H1 (cell line): Measurements from ENCODE around the gene NUP210. TPM values are rescaled to one million over a fixed set of nuclear protein-coding genes. Genes with fewer than 3 reads are reported as not detected.
A peak's percentile ranks its signal among the peaks of the same experiment; 100 is the strongest.

Experiments
- CTCF ChIA-PET: fragments of 300-600 bp; sonication (Branson Sonifier 250); formaldehyde crosslinking; loops from one replicate; lab custom pipeline; 2021; ENCODE audit not compliant: partially characterized antibody; lab: Charles Lee
- POLR2A ChIA-PET: fragments of 300-600 bp; sonication (Branson Sonifier 250); formaldehyde crosslinking; loops from one replicate; lab custom pipeline; 2021; ENCODE audit warnings: inconsistent platforms; ENCODE audit not compliant: partially characterized antibody; lab: Charles Lee
- DNase-seq, 2 experiments: peaks; one replicate each; pipeline versions ENCODE4 v3.0.0 to v3.0.0-alpha.2; 2010 to 2022; ENCODE audit warnings: low spot score in 2 of 2, low read depth in 1 of 2, mixed read lengths in 1 of 2
- FAIRE-seq: peaks from 2 replicates; lab custom pipeline; 2011; peaks lifted over from hg19 to GRCh38; lab: Jason Lieb, UNC
- H2AFZ ChIP-seq: 2 replicates; pipeline ENCODE4 v1.8.1; 2012; ENCODE audit warnings: low read length, inconsistent platforms
- H2AK5ac ChIP-seq: 2 replicates; pipeline ENCODE4 v1.6.1; 2013; ENCODE audit warnings: low read depth, low read length
- H2BK120ac ChIP-seq: replicated peaks from 2 replicates; pipeline ENCODE3; 2013; ENCODE audit warnings: low read depth, low read length, inconsistent platforms
- H2BK12ac ChIP-seq: 2 replicates; pipeline ENCODE4 v1.6.1; 2013; ENCODE audit warnings: low read depth, low read length
- H2BK15ac ChIP-seq: 2 replicates; pipeline ENCODE4 v1.6.1; 2013; ENCODE audit warnings: low read length
- H2BK20ac ChIP-seq: 2 replicates; pipeline ENCODE4 v1.6.1; 2013; ENCODE audit warnings: low read length
- H2BK5ac ChIP-seq: 2 replicates; pipeline ENCODE4 v1.6.1; 2013; ENCODE audit warnings: low read depth, low read length
- H3K14ac ChIP-seq: 2 replicates; pipeline ENCODE4 v1.6.1; 2013; ENCODE audit warnings: inconsistent platforms; ENCODE audit not compliant: insufficient read length
- H3K18ac ChIP-seq: 2 replicates; pipeline ENCODE4 v1.6.1; 2013; ENCODE audit warnings: low read length; ENCODE audit errors: extremely low read depth
- H3K23ac ChIP-seq: 2 replicates; pipeline ENCODE4 v1.6.1; 2013; ENCODE audit warnings: inconsistent platforms; ENCODE audit not compliant: insufficient read length
- H3K23me2 ChIP-seq: 2 replicates; pipeline ENCODE4 v1.6.1; 2013; ENCODE audit warnings: low read depth, low read length
- H3K27ac ChIP-seq: 2 replicates; pipeline ENCODE4 v1.6.1; 2011; ENCODE audit warnings: low read depth, low read length, inconsistent platforms
- H3K27me3 ChIP-seq, 4 experiments: replicated peaks in 1 of 4; 1 replicate in 1 of 4; 2 replicates in 3 of 4; pipeline versions ENCODE4 v1.6.1 to v1.8.1; 2011 to 2013; ENCODE audit warnings: low read length in 3 of 4, mild to moderate bottlenecking in 3 of 4, inconsistent platforms in 2 of 4, mixed read lengths in 2 of 4, moderate library complexity in 1 of 4; ENCODE audit not compliant: control insufficient read depth in 3 of 4, insufficient read depth in 3 of 4; ENCODE audit errors: extremely low read depth in 1 of 4
- H3K36me3 ChIP-seq, 4 experiments: 2 replicates each; pipeline versions ENCODE4 v1.6.1 to v1.8.1; 2011 to 2013; ENCODE audit warnings: mild to moderate bottlenecking in 4 of 4, low read length in 3 of 4, moderate library complexity in 2 of 4, control low read depth in 1 of 4, inconsistent platforms in 1 of 4; ENCODE audit not compliant: insufficient read depth in 4 of 4, control insufficient read depth in 2 of 4
- H3K4ac ChIP-seq: replicated peaks from 2 replicates; pipeline ENCODE3; 2013; ENCODE audit warnings: low read length, low read depth, mixed read lengths, inconsistent platforms; ENCODE audit not compliant: insufficient read length
- H3K4me1 ChIP-seq, 4 experiments: replicated peaks in 1 of 4; 1 replicate in 1 of 4; 2 replicates in 3 of 4; pipeline versions ENCODE4 v1.6.1 to v1.8.1; 2011 to 2013; ENCODE audit warnings: low read length in 3 of 4, inconsistent platforms in 2 of 4, mixed read lengths in 1 of 4; ENCODE audit not compliant: insufficient read depth in 4 of 4, control insufficient read depth in 3 of 4
- H3K4me2 ChIP-seq, 2 experiments: 2 replicates each; pipeline versions ENCODE4 v1.6.1 to v1.8.1; 2011 to 2013; ENCODE audit warnings: low read depth in 2 of 2, low read length in 2 of 2, control low read depth in 1 of 2, inconsistent platforms in 1 of 2, mild to moderate bottlenecking in 1 of 2; ENCODE audit not compliant: insufficient read depth in 1 of 2
- H3K4me3 ChIP-seq, 4 experiments: fragments of 200-600, 300-600 bp in 1 of 4; sonication (generic), shearing (Covaris generic), sonication (Bioruptor Twin) in 1 of 4; 2 replicates each; pipeline versions ENCODE4 v1.5.1 to v1.8.1; 2011 to 2016; ENCODE audit warnings: low read length in 4 of 4, low read depth in 3 of 4, control low read depth in 2 of 4, inconsistent platforms in 2 of 4, mild to moderate bottlenecking in 2 of 4, mixed read lengths in 1 of 4, moderate library complexity in 1 of 4; ENCODE audit not compliant: insufficient read depth in 2 of 4; ENCODE audit errors: extremely low read depth in 1 of 4
- H3K56ac ChIP-seq: replicated peaks from 2 replicates; pipeline ENCODE3; 2013; ENCODE audit warnings: low read depth, mild to moderate bottlenecking, mixed read lengths, low read length, inconsistent platforms; ENCODE audit not compliant: insufficient read length
- H3K79me1 ChIP-seq: 2 replicates; pipeline ENCODE4 v1.6.1; 2013; ENCODE audit warnings: low read depth, low read length, control low read depth
- H3K79me2 ChIP-seq, 2 experiments: 2 replicates each; pipeline versions ENCODE4 v1.6.1 to v1.8.1; 2012 to 2013; ENCODE audit warnings: low read length in 2 of 2, mild to moderate bottlenecking in 2 of 2, inconsistent platforms in 1 of 2; ENCODE audit not compliant: insufficient read depth in 2 of 2, control insufficient read depth in 1 of 2
- H3K9ac ChIP-seq, 4 experiments: replicated peaks in 1 of 4; 1 replicate in 1 of 4; 2 replicates in 3 of 4; pipeline versions ENCODE4 v1.6.1 to v1.8.1; 2011 to 2013; ENCODE audit warnings: low read depth in 3 of 4, low read length in 3 of 4, control low read depth in 2 of 4, mild to moderate bottlenecking in 2 of 4, moderate library complexity in 2 of 4, inconsistent platforms in 1 of 4; ENCODE audit errors: extremely low read depth in 1 of 4
- H3K9me3 ChIP-seq, 2 experiments: 2 replicates each; pipeline versions ENCODE4 v1.6.1 to v1.8.1; 2012 to 2013; ENCODE audit warnings: mild to moderate bottlenecking in 2 of 2, moderate library complexity in 2 of 2, control low read depth in 1 of 2, inconsistent platforms in 1 of 2, low read depth in 1 of 2, low read length in 1 of 2, mixed read lengths in 1 of 2; ENCODE audit not compliant: insufficient read depth in 2 of 2
- H4K20me1 ChIP-seq, 2 experiments: replicated peaks in 1 of 2; 2 replicates each; pipeline versions ENCODE3 to v1.8.1; 2011 to 2013; ENCODE audit warnings: inconsistent platforms in 2 of 2, low read length in 2 of 2, mild to moderate bottlenecking in 1 of 2; ENCODE audit not compliant: insufficient read depth in 2 of 2, control insufficient read depth in 1 of 2
- H4K5ac ChIP-seq: 2 replicates; pipeline ENCODE4 v1.6.1; 2013; ENCODE audit warnings: low read length, low read depth, mixed read lengths, inconsistent platforms; ENCODE audit not compliant: insufficient read length
- H4K8ac ChIP-seq: 2 replicates; pipeline ENCODE4 v1.8.0; 2013; ENCODE audit warnings: mild to moderate bottlenecking, moderate library complexity, low read length, inconsistent platforms; ENCODE audit not compliant: insufficient read depth; ENCODE audit errors: extremely low read depth
- H4K91ac ChIP-seq: replicated peaks from 2 replicates; pipeline ENCODE3; 2013; ENCODE audit warnings: low read length, mixed read lengths, inconsistent platforms; ENCODE audit not compliant: insufficient read length
- ATF3 ChIP-seq: IDR thresholded peaks from 2 replicates; pipeline ENCODE4 v1.6.1; 2011; ENCODE audit warnings: low read depth, mild to moderate bottlenecking, low read length; ENCODE audit not compliant: insufficient read depth
- GABPA ChIP-seq: IDR thresholded peaks from 2 replicates; pipeline ENCODE4 v1.6.1; 2011; ENCODE audit warnings: mild to moderate bottlenecking, low read length, moderate library complexity, borderline replicate concordance; ENCODE audit not compliant: insufficient read depth
- HDAC2 ChIP-seq, 2 experiments: fragments of 300-600 bp in 1 of 2; sonication (generic) in 1 of 2; IDR thresholded peaks; 2 replicates each; pipeline ENCODE4 v1.6.1; 2011 to 2012; ENCODE audit warnings: low read depth in 2 of 2, low read length in 2 of 2, mild to moderate bottlenecking in 2 of 2, moderate library complexity in 2 of 2, borderline replicate concordance in 1 of 2, inconsistent platforms in 1 of 2
- KDM5A ChIP-seq: fragments of 200-600 bp; IDR thresholded peaks from 2 replicates; pipeline ENCODE4 v1.7.1; 2012; ENCODE audit warnings: mild to moderate bottlenecking, low read length, inconsistent platforms, mixed read lengths
- RBBP5 ChIP-seq: IDR thresholded peaks from 2 replicates; pipeline ENCODE4 v1.7.1; 2012; ENCODE audit warnings: low read depth, mild to moderate bottlenecking, inconsistent platforms, low read length, moderate library complexity, borderline replicate concordance
- RFX5 ChIP-seq: IDR thresholded peaks from 2 replicates; pipeline ENCODE4 v1.6.1; 2011; ENCODE audit warnings: low read depth, low read length, improper control_type of control experiment, borderline replicate concordance
- SIX5 ChIP-seq: IDR thresholded peaks from 2 replicates; pipeline ENCODE4 v1.6.1; 2011; ENCODE audit warnings: mild to moderate bottlenecking, low read depth, low read length
- USF2 ChIP-seq: IDR thresholded peaks from 2 replicates; pipeline ENCODE4 v1.6.1; 2011; ENCODE audit warnings: low read length, improper control_type of control experiment
- ZNF274 ChIP-seq: IDR thresholded peaks from 2 replicates; pipeline ENCODE4 v1.7.0; 2012; ENCODE audit warnings: low read length, borderline replicate concordance; ENCODE audit errors: extremely low read depth
- WGBS, 2 experiments: shearing (Covaris generic) in 1 of 2; methylation state at CpG; one replicate each; pipeline versions ENCODE4 v1.1.6 to v1.1.7; 2013 to 2015; ENCODE audit warnings: low lambda C conversion rate in 2 of 2, mixed read lengths in 2 of 2, inconsistent platforms in 1 of 2, low coverage in 1 of 2, missing lambda C conversion rate in 1 of 2; ENCODE audit not compliant: insufficient replicate concordance in 2 of 2, insufficient coverage in 1 of 2, insufficient read length in 1 of 2; ENCODE audit errors: extremely low coverage in 1 of 2, missing lambda C conversion rate in 1 of 2; 5-methylcytosine and 5-hydroxymethylcytosine counted together
- polyA plus RNA-seq, 7 experiments: library from polyadenylated mRNA; depleted of rRNA in 3 of 7; stranded (reverse) in 5 of 7; unstranded in 2 of 7; fragments of >200 nt in 5 of 7; fragments of 200-250 nt in 2 of 7; gene quantifications; 1 replicate in 5 of 7; 2 replicates in 1 of 7; 4 replicates in 1 of 7; pipeline versions ENCODE4 v1.2.1 to v1.2.3, GENCODE V29; 2011 to 2013; ENCODE audit warnings: missing spikeins in 2 of 7, mixed read lengths in 2 of 7
- total RNA-seq: library from RNA; stranded (reverse); fragmentation: NEBNext Ultra II Directional; extraction: Animal tissue kit (Norgen Biotek cat#: 25700); gene quantifications from 2 replicates; pipeline ENCODE4 v1.2.1, GENCODE V29; 2021

Gene NUP210
- total and polyA plus RNA-seq, 2 of the 8 experiments (the other 6 are each of a cell fraction or from before 2014, with no cell fraction given) = 51.0 to 53.7 TPM

DNA sequence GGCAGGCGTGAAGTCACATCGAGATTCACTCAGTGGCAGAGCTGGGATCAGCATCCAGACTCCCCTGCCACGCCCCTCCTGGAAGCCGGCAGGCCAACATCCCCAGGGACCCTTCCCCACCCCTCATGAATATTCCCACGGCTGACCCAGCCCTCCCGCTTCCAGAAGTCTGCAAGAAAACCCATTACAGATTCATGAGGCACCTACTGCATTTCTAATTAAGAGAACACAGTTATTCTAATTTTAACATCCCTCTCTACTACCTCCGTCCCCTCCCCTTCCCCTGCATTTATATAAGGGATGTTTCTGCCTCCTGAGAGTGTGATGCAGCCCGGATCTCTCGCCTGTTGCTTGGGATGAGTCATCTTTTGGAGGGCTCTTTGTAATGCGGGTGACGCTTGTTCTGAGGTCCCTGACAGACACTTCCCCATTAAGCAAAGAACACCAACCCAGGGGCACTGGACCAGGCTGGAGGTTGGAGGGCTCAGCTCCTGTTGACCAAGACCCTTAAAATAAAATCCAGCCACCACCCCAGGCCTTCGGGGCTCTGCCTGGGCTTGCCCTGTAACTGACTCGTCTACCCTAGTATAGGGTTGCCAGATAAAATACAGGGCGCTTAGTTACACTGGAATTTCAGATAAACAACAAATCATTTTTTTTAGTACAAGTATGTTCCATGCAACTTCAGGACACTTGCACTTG is 118.7 kb downstream of the NUP210 start:
- peak overlapping the region; percentile 43 to 47 for H3K4me2 ChIP-seq
- H3K56ac ChIP-seq = no peak overlapping the region
- no peaks in the 10 kb centered on the region for H3K9me3 ChIP-seq
- ChIA-PET POLR2A (interaction anchor here (0.9 to 1.0 kb wide), 2 partner anchors 10 to 18 kb away, joined by 3 read pairs; no protein-coding TSS in a partner anchor), CTCF (interaction anchor here (0.8 to 2.4 kb wide), 11 partner anchors 11 to 271 kb away, joined by 3 to 18 read pairs (median 4); no protein-coding TSS in a partner anchor)
- no peaks in the 10 kb centered on the region for H3K23me2 ChIP-seq
- no peak overlapping the region for H3K4ac ChIP-seq
- H4K8ac ChIP-seq = no peak overlapping the region
- no peak overlapping the region for H3K23ac ChIP-seq
- peak overlapping the region; percentile 47 for H4K5ac ChIP-seq
- H3K27ac ChIP-seq = no peak overlapping the region; the same call in 1 of the 2 replicates
- no peak overlapping the region for H2AFZ ChIP-seq
- H4K91ac ChIP-seq = peak overlapping the region; percentile 5
- H3K4me1 ChIP-seq = peaks cover 0 to 13% (median 6%) of the 10 kb centered on the region in 4 experiments; a peak in 6 of 7 replicates
- H2BK15ac ChIP-seq = no peak overlapping the region; the same call in 1 of the 2 replicates
- no peaks in the 10 kb centered on the region; a peak in 1 of 7 replicates for H3K27me3 ChIP-seq
- H2BK12ac ChIP-seq = peak overlapping the region; percentile 88; the same call in 1 of the 2 replicates
- no peak overlapping the region; the same call in 1 of the 2 replicates for H2AK5ac ChIP-seq
- no peaks in the 10 kb centered on the region for H3K79me2 ChIP-seq
- H2BK20ac ChIP-seq = 0 out of 2 replicates have a peak overlapping the region, but pooled peaks have one; percentile 55
- H3K14ac ChIP-seq = no peak overlapping the region
- no peaks in the 10 kb centered on the region for H3K36me3 ChIP-seq
- no peaks in the 10 kb centered on the region for H4K20me1 ChIP-seq
- DNase-seq (peak; percentile 74), FAIRE-seq (peak; percentile 55)
- 18% methylated on average over 14 of the region's 14 CpGs; no CpG with 5 or more reads in 1 of the 2 experiments for WGBS, 2 experiments
- H3K9ac ChIP-seq = no peak overlapping the region; a peak in 1 of 7 replicates
- H3K79me1 ChIP-seq = no peaks in the 10 kb centered on the region
- no peak overlapping the region for H2BK5ac ChIP-seq
- H2BK120ac ChIP-seq = no peak overlapping the region
- H3K18ac ChIP-seq = peak overlapping the region; percentile 72
- H3K4me3 ChIP-seq = no peak overlapping the region
- TF ChIP-seq ATF3 (0 out of 2 replicates have a peak, but pooled peaks have one; percentile 39), SIX5 (no peak), HDAC2 (IDR thresholded peaks at IDR 0.05; ENCODE audit: borderline replicate concordance in 1 of 2, low read depth in 2 of 2, low read length in 2 of 2) (peak in 1 of 2 experiments; percentile 25; a peak in 1 of 4 replicates), RBBP5 (no peak), ZNF274 (no peak), KDM5A (no peak), USF2 (no peak), RFX5 (no peak), GABPA (no peak)
